ENCODE data around the gene PPP2R2C. TPM values are rescaled to one million over a fixed set of nuclear protein-coding genes. Genes with fewer than 3 reads are reported as not detected.

The PPP2R2C gene
- total and polyA plus RNA-seq, 5 donors from 2014 or later: not detected

- peaks cover 11% of the 10 kb centered on the region for H3K27me3 Mint-ChIP-seq
- Histone ChIP-seq H3K9me3 (ENCODE audit: control insufficient read depth in 2 of 2, low read length in 2 of 2) (no peaks in the 10 kb centered on the region), H3K27ac (ENCODE audit: insufficient read depth, low read length, poor library complexity, severe bottlenecking) (no peak overlapping the region), H3K27me3 (ENCODE audit: control insufficient read depth, insufficient read depth, low read length) (no peaks in the 10 kb centered on the region), H3K4me3 (ENCODE audit: low read depth, low read length) (no peak overlapping the region), H3K4me1 (ENCODE audit: control insufficient read depth, insufficient read depth, low read length, poor library complexity, severe bottlenecking) (no peaks in the 10 kb centered on the region), H3K36me3 (ENCODE audit: control insufficient read depth, insufficient read depth, low read length) (no peaks in the 10 kb centered on the region)
- ATAC-seq (ENCODE audit: low read depth in 2 of 2) (no peak), DNase-seq (no peak)
- H3K27ac Mint-ChIP-seq: no peak overlapping the region
- no peak overlapping the region for H3K4me3 Mint-ChIP-seq
- peaks cover 0 to 3% (median under 1%) of the 10 kb centered on the region in 4 donors for H3K4me1 Mint-ChIP-seq
- H3K9me3 Mint-ChIP-seq: peaks cover 0 to 3% (median 0%) of the 10 kb centered on the region in 7 donors
- H3K36me3 Mint-ChIP-seq: no peaks in the 10 kb centered on the region
Observed at GRCh38 chr4:6390356-6390755, 82.1 kb downstream of the PPP2R2C start.

- Mint-ChIP-seq H3K27me3 (peaks cover 15% of the 10 kb centered on the region), H3K36me3 (no peaks in the 10 kb centered on the region), H3K27ac (no peak overlapping the region), H3K4me3 (no peak overlapping the region), H3K4me1 (peaks cover 0 to 3% (median under 1%) of the 10 kb centered on the region in 4 donors), H3K9me3 (peaks cover 0 to 3% (median 0%) of the 10 kb centered on the region in 7 donors)
- H3K4me1 ChIP-seq (ENCODE audit: control insufficient read depth, insufficient read depth, low read length, poor library complexity, severe bottlenecking): no peaks in the 10 kb centered on the region
- H3K27ac ChIP-seq (ENCODE audit: insufficient read depth, low read length, poor library complexity, severe bottlenecking): no peak overlapping the region
- no peak for DNase-seq
- H3K9me3 ChIP-seq (ENCODE audit: control insufficient read depth in 2 of 2, low read length in 2 of 2): no peaks in the 10 kb centered on the region
- H3K36me3 ChIP-seq (ENCODE audit: control insufficient read depth, insufficient read depth, low read length): no peaks in the 10 kb centered on the region
- H3K27me3 ChIP-seq (ENCODE audit: control insufficient read depth, insufficient read depth, low read length): no peaks in the 10 kb centered on the region
- no peak overlapping the region for H3K4me3 ChIP-seq (ENCODE audit: low read depth, low read length)
- ATAC-seq (ENCODE audit: low read depth in 2 of 2): no peak
Observed at GRCh38 chr4:6389142-6389825, 83.1 kb downstream of the PPP2R2C start.

- H3K4me1 Mint-ChIP-seq: peaks cover 0 to 3% (median under 1%) of the 10 kb centered on the region in 4 donors
- no peaks in the 10 kb centered on the region for H3K36me3 Mint-ChIP-seq
- no peak overlapping the region for H3K4me3 Mint-ChIP-seq
- Histone ChIP-seq H3K27me3 (ENCODE audit: control insufficient read depth, insufficient read depth, low read length) (no peaks in the 10 kb centered on the region), H3K36me3 (ENCODE audit: control insufficient read depth, insufficient read depth, low read length) (no peaks in the 10 kb centered on the region), H3K27ac (ENCODE audit: insufficient read depth, low read length, poor library complexity, severe bottlenecking) (no peak overlapping the region), H3K9me3 (ENCODE audit: control insufficient read depth in 2 of 2, low read length in 2 of 2) (no peaks in the 10 kb centered on the region), H3K4me3 (ENCODE audit: low read depth, low read length) (no peak overlapping the region), H3K4me1 (ENCODE audit: control insufficient read depth, insufficient read depth, low read length, poor library complexity, severe bottlenecking) (no peaks in the 10 kb centered on the region)
- ATAC-seq (ENCODE audit: low read depth in 2 of 2) (no peak), DNase-seq (no peak)
- no peak overlapping the region for H3K27ac Mint-ChIP-seq
- peaks cover 0 to 3% (median 0%) of the 10 kb centered on the region in 7 donors for H3K9me3 Mint-ChIP-seq
- peaks cover 15% of the 10 kb centered on the region for H3K27me3 Mint-ChIP-seq
Observed at GRCh38 chr4:6388713-6389112, 83.7 kb downstream of the PPP2R2C start.

GRCh38 chr4:6387946-6388345, 84.5 kb downstream of the PPP2R2C start:
- Mint-ChIP-seq H3K4me3 (no peak overlapping the region), H3K9me3 (peaks cover 0 to 3% (median 0%) of the 10 kb centered on the region in 7 donors), H3K4me1 (peaks cover 0 to 3% (median under 1%) of the 10 kb centered on the region in 4 donors), H3K27me3 (peaks cover 14% of the 10 kb centered on the region), H3K27ac (no peak overlapping the region), H3K36me3 (no peaks in the 10 kb centered on the region)
- no peak overlapping the region for H3K4me3 ChIP-seq (ENCODE audit: low read depth, low read length)
- H3K36me3 ChIP-seq (ENCODE audit: control insufficient read depth, insufficient read depth, low read length): no peaks in the 10 kb centered on the region
- H3K27ac ChIP-seq (ENCODE audit: insufficient read depth, low read length, poor library complexity, severe bottlenecking): no peak overlapping the region
- DNase-seq: no peak
- H3K9me3 ChIP-seq (ENCODE audit: control insufficient read depth in 2 of 2, low read length in 2 of 2): no peaks in the 10 kb centered on the region
- H3K27me3 ChIP-seq (ENCODE audit: control insufficient read depth, insufficient read depth, low read length): no peaks in the 10 kb centered on the region
- H3K4me1 ChIP-seq (ENCODE audit: control insufficient read depth, insufficient read depth, low read length, poor library complexity, severe bottlenecking): no peaks in the 10 kb centered on the region
- no peak for ATAC-seq (ENCODE audit: low read depth in 2 of 2)

- no peaks in the 10 kb centered on the region for H3K27me3 ChIP-seq (ENCODE audit: control insufficient read depth, insufficient read depth, low read length)
- no peak overlapping the region for H3K4me3 ChIP-seq (ENCODE audit: low read depth, low read length)
- no peaks in the 10 kb centered on the region for H3K36me3 Mint-ChIP-seq
- no peaks in the 10 kb centered on the region for H3K9me3 ChIP-seq (ENCODE audit: control insufficient read depth in 2 of 2, low read length in 2 of 2)
- H3K4me1 Mint-ChIP-seq: peaks cover 0 to 2% (median 0%) of the 10 kb centered on the region in 4 donors
- peak overlapping the region in 1 of 4 donors; percentile 15 for H3K4me3 Mint-ChIP-seq
- no peak overlapping the region for H3K27ac Mint-ChIP-seq
- no peak overlapping the region for H3K27ac ChIP-seq (ENCODE audit: insufficient read depth, low read length, poor library complexity, severe bottlenecking)
- DNase-seq: no peak
- no peaks in the 10 kb centered on the region for H3K36me3 ChIP-seq (ENCODE audit: control insufficient read depth, insufficient read depth, low read length)
- no peaks in the 10 kb centered on the region for H3K4me1 ChIP-seq (ENCODE audit: control insufficient read depth, insufficient read depth, low read length, poor library complexity, severe bottlenecking)
- H3K9me3 Mint-ChIP-seq: peaks cover 0 to 2% (median 0%) of the 10 kb centered on the region in 7 donors
- peaks cover 8% of the 10 kb centered on the region for H3K27me3 Mint-ChIP-seq
- no peak for ATAC-seq (ENCODE audit: low read depth in 2 of 2)
Observed at GRCh38 chr4:6386091-6386490, 86.3 kb downstream of the PPP2R2C start.

- no peaks in the 10 kb centered on the region for H3K9me3 ChIP-seq (ENCODE audit: control insufficient read depth in 2 of 2, low read length in 2 of 2)
- Mint-ChIP-seq H3K27ac (no peak overlapping the region), H3K27me3 (peaks cover 8% of the 10 kb centered on the region), H3K9me3 (peaks cover 0 to 2% (median 0%) of the 10 kb centered on the region in 7 donors), H3K4me3 (no peak overlapping the region), H3K4me1 (peaks cover 0 to 2% (median 0%) of the 10 kb centered on the region in 4 donors), H3K36me3 (no peaks in the 10 kb centered on the region)
- no peak overlapping the region for H3K27ac ChIP-seq (ENCODE audit: insufficient read depth, low read length, poor library complexity, severe bottlenecking)
- DNase-seq (no peak), ATAC-seq (ENCODE audit: low read depth in 2 of 2) (no peak)
- H3K4me1 ChIP-seq (ENCODE audit: control insufficient read depth, insufficient read depth, low read length, poor library complexity, severe bottlenecking): no peaks in the 10 kb centered on the region
- H3K4me3 ChIP-seq (ENCODE audit: low read depth, low read length): no peak overlapping the region
- no peaks in the 10 kb centered on the region for H3K36me3 ChIP-seq (ENCODE audit: control insufficient read depth, insufficient read depth, low read length)
- no peaks in the 10 kb centered on the region for H3K27me3 ChIP-seq (ENCODE audit: control insufficient read depth, insufficient read depth, low read length)
Observed at GRCh38 chr4:6385288-6385687, 87.1 kb downstream of the PPP2R2C start.

- no peak overlapping the region for H3K27ac ChIP-seq (ENCODE audit: insufficient read depth, low read length, poor library complexity, severe bottlenecking)
- no peak overlapping the region for H3K27ac Mint-ChIP-seq
- peaks cover 0 to 2% (median 0%) of the 10 kb centered on the region in 4 donors for H3K4me1 Mint-ChIP-seq
- H3K4me3 ChIP-seq (ENCODE audit: low read depth, low read length): no peak overlapping the region
- H3K27me3 ChIP-seq (ENCODE audit: control insufficient read depth, insufficient read depth, low read length): no peaks in the 10 kb centered on the region
- no peaks in the 10 kb centered on the region for H3K36me3 ChIP-seq (ENCODE audit: control insufficient read depth, insufficient read depth, low read length)
- ATAC-seq (ENCODE audit: low read depth in 2 of 2) (no peak), DNase-seq (no peak)
- H3K27me3 Mint-ChIP-seq: peaks cover 13% of the 10 kb centered on the region
- no peaks in the 10 kb centered on the region for H3K36me3 Mint-ChIP-seq
- H3K9me3 Mint-ChIP-seq: peaks cover 0 to 2% (median 0%) of the 10 kb centered on the region in 7 donors
- no peaks in the 10 kb centered on the region for H3K4me1 ChIP-seq (ENCODE audit: control insufficient read depth, insufficient read depth, low read length, poor library complexity, severe bottlenecking)
- H3K4me3 Mint-ChIP-seq: no peak overlapping the region
- no peaks in the 10 kb centered on the region for H3K9me3 ChIP-seq (ENCODE audit: control insufficient read depth in 2 of 2, low read length in 2 of 2)
Observed at GRCh38 chr4:6384541-6384940, 87.9 kb downstream of the PPP2R2C start.

- Histone ChIP-seq H3K27me3 (ENCODE audit: control insufficient read depth, insufficient read depth, low read length) (no peaks in the 10 kb centered on the region), H3K9me3 (ENCODE audit: control insufficient read depth in 2 of 2, low read length in 2 of 2) (no peaks in the 10 kb centered on the region), H3K36me3 (ENCODE audit: control insufficient read depth, insufficient read depth, low read length) (no peaks in the 10 kb centered on the region), H3K27ac (ENCODE audit: insufficient read depth, low read length, poor library complexity, severe bottlenecking) (no peak overlapping the region), H3K4me3 (ENCODE audit: low read depth, low read length) (no peak overlapping the region), H3K4me1 (ENCODE audit: control insufficient read depth, insufficient read depth, low read length, poor library complexity, severe bottlenecking) (no peaks in the 10 kb centered on the region)
- ATAC-seq (ENCODE audit: low read depth in 2 of 2): no peak
- Mint-ChIP-seq H3K4me1 (peaks cover 0 to 2% (median 0%) of the 10 kb centered on the region in 4 donors), H3K4me3 (no peak overlapping the region), H3K27me3 (peaks cover 13% of the 10 kb centered on the region), H3K9me3 (peaks cover 0 to 2% (median 0%) of the 10 kb centered on the region in 7 donors), H3K27ac (no peak overlapping the region), H3K36me3 (no peaks in the 10 kb centered on the region)
- no peak for DNase-seq
Observed at GRCh38 chr4:6383929-6384328, 88.5 kb downstream of the PPP2R2C start.
